HG02642 (cell line): Measurements from ENCODE around the gene PIP5K1B.

ENCODE experiments used
- ATAC-seq: cut with Tn5 transposase; IDR thresholded peaks from one replicate; pipeline ENCODE4 v1.9.1; 2021; ENCODE audit warnings: mild to moderate bottlenecking; ENCODE audit not compliant: unreplicated experiment, poor library complexity

PIP5K1B gene

GRCh38 chr9:68707801-68708488 is 2.9 kb downstream of the PIP5K1B start:
- ATAC-seq, result no peak

- no peak for ATAC-seq
Measured at GRCh38 chr9:68708513-68708912, 3.5 kb downstream of the PIP5K1B start.

GRCh38 chr9:68709291-68710110 is 4.5 kb downstream of the PIP5K1B start:
- no peak for ATAC-seq

- no peak for ATAC-seq
Measured at GRCh38 chr9:68710111-68710471, 5.1 kb downstream of the PIP5K1B start.

GRCh38 chr9:68711281-68711680 is 6.2 kb downstream of the PIP5K1B start:
- no peak for ATAC-seq

GRCh38 chr9:68711932-68712331 is 6.9 kb downstream of the PIP5K1B start:
- ATAC-seq, result no peak

- ATAC-seq, result no peak
Measured at GRCh38 chr9:68714416-68715180, 9.6 kb downstream of the PIP5K1B start.

GRCh38 chr9:68715181-68715456 is 10.1 kb downstream of the PIP5K1B start:
- ATAC-seq, result no peak

- no peak for ATAC-seq
Measured at GRCh38 chr9:68717552-68718443, 12.8 kb downstream of the PIP5K1B start.

- no peak for ATAC-seq
Measured at GRCh38 chr9:68719847-68720246, 14.8 kb downstream of the PIP5K1B start.

- ATAC-seq, result no peak
Measured at GRCh38 chr9:68720656-68721313, 15.7 kb downstream of the PIP5K1B start.

- ATAC-seq, result no peak
Measured at GRCh38 chr9:68721666-68722330, 16.8 kb downstream of the PIP5K1B start.

- no peak for ATAC-seq
Measured at GRCh38 chr9:68725070-68725469, 20.0 kb downstream of the PIP5K1B start.

GRCh38 chr9:68726489-68726888 is 21.4 kb downstream of the PIP5K1B start:
- no peak for ATAC-seq

- no peak for ATAC-seq
Measured at GRCh38 chr9:68727636-68728035, 22.6 kb downstream of the PIP5K1B start.

- no peak for ATAC-seq
Measured at GRCh38 chr9:68728731-68729130, 23.7 kb downstream of the PIP5K1B start.

- ATAC-seq, result no peak
Measured at GRCh38 chr9:68730570-68731235, 25.7 kb downstream of the PIP5K1B start.

- ATAC-seq, result no peak
Measured at GRCh38 chr9:68731857-68732256, 26.8 kb downstream of the PIP5K1B start.
